GM21528 (cell line): ENCODE data around the gene RAPGEF3.

ENCODE experiments used
- ATAC-seq: cut with Tn5 transposase; IDR thresholded peaks from one replicate; pipeline ENCODE4 v1.9.1; 2021; ENCODE audit warnings: mild to moderate bottlenecking, moderate library complexity; ENCODE audit not compliant: unreplicated experiment, low FRiP score

RAPGEF3 gene

GRCh38 chr12:47705229-47705565, 53.5 kb downstream of the RAPGEF3 start:
- ATAC-seq = no peak

GRCh38 chr12:47704719-47705118, 54.0 kb downstream of the RAPGEF3 start:
- ATAC-seq = no peak

GRCh38 chr12:47700263-47700662, 58.4 kb downstream of the RAPGEF3 start:
- no peak for ATAC-seq

- ATAC-seq = no peak
Observed at GRCh38 chr12:47698631-47699030, 60.0 kb downstream of the RAPGEF3 start.

GRCh38 chr12:47698055-47698454, 60.6 kb downstream of the RAPGEF3 start:
- no peak for ATAC-seq

GRCh38 chr12:47689215-47689614, 69.5 kb downstream of the RAPGEF3 start:
- ATAC-seq = no peak

- ATAC-seq = no peak
Observed at GRCh38 chr12:47687636-47688035, 71.0 kb downstream of the RAPGEF3 start.

- no peak for ATAC-seq
Observed at GRCh38 chr12:47686645-47687240, 71.9 kb downstream of the RAPGEF3 start.
